GM21515 (cell line): ENCODE results near the gene JAK2.
"Not testable (repeated sequence)": the region's sequence is repeated elsewhere in the genome, so short reads cannot be mapped to it uniquely, and the experiment has no call there.

Experiments used
- ATAC-seq: cut with Tn5 transposase; IDR thresholded peaks from one replicate; pipeline ENCODE4 v1.9.1; 2021; ENCODE audit not compliant: unreplicated experiment

JAK2 gene

DNA sequence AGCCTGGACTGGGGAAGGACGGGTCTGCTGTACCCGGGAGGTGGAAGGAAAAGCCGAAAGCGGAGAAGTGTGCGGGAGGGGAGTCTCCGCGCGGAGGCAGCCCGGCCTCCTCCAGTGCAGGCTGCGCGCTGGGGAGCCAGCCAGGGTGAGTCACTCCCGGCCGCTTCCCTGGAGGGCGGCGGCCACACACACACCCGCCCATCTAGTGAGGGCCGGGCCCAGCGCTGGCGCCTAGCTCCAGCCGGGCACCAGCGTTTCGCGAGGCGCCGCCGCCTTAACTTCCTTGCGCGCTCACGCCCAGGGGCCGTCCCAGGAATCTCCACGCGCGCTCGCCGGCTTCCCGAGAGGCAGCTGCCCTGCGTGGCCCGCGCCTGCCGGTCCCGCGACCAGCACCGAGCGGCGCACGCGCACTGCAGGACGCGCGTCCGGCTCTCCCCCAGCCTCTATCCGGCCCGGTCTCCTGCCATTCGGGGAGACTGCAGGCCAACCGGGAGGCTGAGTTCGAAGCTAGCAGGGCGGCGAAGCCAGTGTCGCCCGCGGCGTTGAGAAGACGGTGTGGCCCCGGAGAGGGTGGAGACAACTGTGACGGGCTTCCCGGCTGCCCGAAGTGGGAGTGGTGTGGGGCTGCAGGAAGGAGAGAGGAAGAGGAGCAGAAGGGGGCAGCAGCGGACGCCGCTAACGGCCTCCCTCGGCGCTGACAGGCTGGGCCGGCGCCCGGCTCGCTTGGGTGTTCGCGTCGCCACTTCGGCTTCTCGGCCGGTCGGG is at the start of gene JAK2:
JAK2 (plus strand) TSS at position 652 of the 765 bp plus-strand sequence. CDS start 36,716 bp downstream, outside the sequence.
- ATAC-seq = peak; percentile 67

DNA sequence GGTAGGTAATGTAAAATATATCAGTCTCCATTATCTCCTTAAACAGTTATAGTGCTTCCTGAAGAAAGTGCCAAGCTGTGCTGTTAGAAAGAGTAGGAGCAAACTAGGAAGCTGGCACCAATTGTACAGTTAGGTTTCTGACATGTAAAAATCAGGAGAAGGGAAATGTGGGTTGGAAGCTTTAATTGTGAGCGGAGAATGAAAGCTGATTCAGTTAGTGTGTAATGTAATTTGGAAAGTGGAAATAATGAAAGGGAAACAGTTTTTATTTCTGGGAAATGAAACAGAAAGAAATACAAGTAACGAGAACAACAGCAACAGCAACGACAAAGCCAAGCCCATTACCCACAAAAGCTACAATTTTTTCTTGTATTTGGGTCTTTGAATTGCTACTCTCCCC is 48.8 kb upstream of the JAK2 start:
- ATAC-seq = no peak

DNA sequence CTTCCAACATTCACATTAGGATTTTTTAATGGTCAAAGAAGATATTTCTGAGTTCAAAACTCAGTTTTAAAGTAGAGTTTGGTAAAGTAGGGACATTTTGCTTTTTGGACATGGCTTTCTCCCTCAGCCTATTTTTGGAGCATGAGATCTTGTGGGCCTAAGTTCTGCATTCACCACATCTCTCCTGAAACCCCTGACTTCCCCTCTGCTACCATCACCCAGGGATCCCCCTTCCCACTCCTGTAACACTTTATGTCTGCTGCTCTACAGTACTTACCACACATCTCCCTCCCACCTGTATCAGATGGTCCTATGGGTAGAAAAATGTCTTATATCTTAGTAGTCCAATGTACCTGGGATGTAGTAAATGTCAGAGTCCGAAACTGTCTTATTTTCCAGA is 48.2 kb upstream of the JAK2 start:
- ATAC-seq = peak; percentile 50

DNA sequence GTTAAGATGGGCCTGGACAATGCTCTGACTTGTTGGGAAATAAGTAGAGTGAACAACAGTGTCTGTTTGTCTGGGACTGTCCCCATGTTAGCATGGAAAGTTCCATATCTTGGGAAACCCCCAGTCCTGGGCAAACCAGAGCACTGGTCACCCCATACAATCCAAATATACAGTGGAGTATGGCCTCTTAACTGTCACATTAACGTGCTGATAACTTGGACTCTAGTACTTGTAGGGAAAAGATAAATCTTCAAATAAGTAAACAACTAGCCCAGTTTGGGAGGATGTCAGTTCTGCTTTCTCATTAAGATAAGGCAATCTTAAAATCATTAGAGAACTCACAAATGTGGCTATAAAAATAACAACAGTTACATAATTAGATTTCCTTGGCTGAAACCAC is 47.6 kb upstream of the JAK2 start:
- ATAC-seq = no peak

DNA sequence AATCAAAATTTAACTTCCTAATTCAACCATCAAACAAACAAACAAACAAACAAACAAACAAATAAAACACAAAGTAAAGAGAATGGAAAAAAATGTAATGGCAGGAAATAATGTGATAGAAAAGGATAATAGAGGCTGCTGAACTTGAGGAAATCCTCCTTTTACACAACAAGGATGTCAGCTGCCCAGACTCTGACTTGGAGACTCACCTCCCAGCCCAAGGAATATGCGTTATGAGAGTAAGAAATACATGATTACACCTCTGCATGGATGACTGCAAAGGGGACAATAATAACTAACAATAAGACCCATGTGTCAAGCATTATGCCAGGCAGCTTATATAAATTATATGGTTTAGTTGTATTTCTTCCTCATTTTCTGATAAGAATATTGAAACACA is 46.6 kb upstream of the JAK2 start:
- ATAC-seq = no peak

DNA sequence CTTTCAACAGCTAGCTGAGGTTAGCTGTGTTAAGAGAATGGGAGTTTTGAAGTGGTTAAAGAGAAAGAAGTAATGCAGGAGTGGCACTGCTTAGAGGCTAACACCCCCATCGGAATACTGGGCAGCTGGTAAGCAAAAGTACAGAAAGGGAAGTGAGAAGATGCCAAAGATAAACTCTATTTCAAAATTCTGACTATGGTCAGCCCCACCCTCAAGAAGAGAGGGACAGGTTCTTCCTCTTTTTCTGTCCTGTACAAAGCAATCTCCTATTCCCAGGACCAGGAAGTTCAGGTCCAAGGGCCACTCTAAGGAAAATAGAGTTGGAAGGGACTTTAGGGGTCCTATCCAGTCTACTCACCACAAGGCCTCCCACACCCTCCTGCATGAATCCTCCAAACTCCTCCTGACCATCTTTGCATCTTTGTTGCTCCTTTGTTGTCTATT is 45.9 kb upstream of the JAK2 start:
- peak; percentile 81 for ATAC-seq

DNA sequence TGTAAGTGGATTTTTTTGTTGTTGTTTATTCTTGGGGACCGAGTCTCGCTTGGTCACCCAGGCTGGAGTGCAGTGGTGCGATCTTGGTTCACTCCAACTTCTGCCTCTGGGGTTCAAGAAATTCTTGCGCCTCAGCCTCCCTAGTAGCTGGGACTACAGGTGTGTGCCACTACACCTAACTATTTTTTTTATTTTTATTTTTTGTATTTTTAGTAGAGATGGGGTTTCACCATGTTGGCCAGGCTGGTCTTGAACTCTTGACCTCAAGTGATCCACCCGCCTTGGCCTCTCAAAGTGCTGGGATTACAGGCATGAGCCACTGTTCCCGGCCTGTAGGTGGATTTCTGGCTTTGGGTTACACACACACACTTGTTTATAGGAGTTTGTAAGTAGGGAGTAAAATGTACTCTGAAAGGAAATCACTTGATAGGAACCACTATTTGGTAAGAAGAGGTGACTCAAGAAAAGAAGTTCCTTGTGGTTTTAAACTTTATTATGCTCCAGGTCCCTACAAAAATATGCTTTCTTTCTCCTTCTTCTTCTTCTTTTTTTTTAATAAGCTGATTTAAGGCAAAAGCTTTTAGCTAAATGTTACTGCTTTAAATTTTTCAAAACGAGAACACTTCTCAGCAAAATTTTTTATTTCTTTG is 42.9 kb upstream of the JAK2 start:
- ATAC-seq = not testable (repeated sequence)

DNA sequence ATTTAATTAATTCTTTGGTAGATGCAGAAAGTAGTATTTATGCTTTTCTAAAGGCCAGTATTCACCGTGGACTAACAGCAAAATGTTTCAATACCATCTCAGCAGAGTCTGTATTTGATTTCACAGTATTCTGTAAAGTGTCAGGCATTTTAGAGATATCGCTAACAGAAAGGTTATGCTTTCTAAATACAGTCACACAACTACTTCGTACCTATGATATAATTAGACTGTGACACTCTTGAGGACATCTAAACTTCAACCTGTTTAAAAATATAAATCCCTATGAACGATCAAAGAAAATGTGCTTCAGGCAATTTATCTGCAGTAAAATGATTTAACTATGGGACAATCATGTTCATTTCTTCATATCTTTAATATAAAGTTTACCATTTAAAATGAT is 41.7 kb upstream of the JAK2 start:
- ATAC-seq = no peak

DNA sequence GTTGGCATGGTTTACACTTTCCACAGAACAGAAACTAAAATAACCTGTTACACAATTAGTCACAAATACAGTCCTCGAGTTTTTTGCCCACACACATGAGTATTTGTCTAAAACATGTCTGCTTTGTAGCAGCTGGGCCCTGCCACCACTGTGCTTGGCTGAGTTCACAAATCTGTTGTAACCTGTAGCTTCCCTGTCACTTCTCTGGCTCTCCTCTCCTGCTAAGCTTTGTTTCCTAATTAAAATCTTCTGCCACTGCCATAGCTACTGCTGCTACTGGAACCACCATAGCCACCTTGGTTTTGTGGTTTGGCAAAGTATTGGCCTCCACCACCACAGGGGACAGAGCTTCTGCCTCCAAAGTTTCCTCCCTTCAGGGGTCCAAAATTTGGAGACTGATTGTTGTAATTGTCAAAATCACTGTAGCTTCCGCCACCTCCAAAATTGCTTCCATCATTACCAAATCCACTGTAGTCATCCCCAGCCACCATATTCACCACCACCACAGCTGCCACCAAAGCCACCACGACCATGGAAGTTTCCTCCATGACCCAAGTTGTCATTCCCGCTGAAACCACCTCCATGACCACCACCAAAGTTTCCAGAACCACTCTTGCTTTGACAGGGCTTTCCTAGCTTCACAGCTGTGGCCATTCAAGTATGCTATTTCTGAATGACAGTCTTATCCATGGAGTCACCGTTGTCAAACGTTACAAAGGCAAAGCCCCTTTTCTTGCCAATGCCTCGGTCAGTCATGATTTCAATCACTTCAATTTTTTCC is 40.5 kb upstream of the JAK2 start:
- not testable (repeated sequence) for ATAC-seq

DNA sequence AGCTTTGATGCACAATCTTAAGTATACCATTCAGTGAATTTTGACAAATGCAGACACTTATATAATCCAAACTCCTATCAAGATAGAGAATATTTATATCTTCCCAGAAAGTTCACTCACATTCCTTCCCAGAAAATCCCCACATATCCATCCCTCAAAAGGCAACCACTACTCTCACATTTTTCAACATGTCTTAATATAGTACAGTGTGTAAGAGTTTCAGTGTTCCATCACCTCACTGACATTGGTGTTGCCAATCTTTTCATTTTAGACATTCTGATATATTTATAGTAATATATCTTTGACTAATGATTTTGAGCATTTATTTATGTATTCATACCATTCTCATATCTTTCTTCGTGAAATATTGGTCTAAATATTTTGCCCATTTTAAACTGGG is 38.1 kb upstream of the JAK2 start:
- no peak for ATAC-seq

DNA sequence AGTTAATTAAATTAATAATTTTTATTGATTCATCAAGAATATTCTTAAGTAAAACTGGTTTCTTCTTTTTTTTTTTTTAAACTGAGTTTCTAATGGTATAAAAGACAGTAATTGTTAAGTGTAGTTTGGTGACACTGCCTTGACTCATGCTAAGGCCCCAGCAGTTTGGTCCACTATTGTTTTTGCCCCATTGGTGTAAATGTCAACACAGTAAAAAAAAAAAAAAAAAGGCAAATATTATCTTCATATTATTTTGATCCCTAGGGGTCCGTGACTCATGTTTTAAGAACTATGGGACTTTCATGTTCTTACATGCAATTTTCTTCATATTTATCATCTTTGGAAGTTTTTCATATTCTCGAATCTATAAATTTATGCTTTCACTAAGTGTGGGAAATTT is 29.2 kb upstream of the JAK2 start:
- no peak for ATAC-seq

DNA sequence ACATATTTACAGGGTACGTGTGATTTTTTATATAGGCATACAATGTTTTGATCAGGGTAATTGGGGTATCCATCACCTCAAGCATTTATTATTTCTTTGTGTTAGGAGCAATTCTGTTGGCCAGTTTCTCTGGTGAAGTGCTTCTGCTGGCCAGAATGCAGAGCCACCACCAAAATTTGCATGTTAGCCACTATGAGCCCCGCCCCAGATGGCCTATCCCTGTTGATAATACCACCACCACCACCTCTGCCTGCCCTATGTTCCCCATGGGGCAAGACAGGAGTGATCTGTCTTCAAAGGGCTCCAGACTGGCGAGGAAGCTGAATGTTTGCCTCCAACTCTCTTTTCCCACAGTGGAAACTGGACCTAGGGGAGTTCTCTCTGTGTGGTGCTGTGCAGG is 26.0 kb upstream of the JAK2 start:
- no peak for ATAC-seq

DNA sequence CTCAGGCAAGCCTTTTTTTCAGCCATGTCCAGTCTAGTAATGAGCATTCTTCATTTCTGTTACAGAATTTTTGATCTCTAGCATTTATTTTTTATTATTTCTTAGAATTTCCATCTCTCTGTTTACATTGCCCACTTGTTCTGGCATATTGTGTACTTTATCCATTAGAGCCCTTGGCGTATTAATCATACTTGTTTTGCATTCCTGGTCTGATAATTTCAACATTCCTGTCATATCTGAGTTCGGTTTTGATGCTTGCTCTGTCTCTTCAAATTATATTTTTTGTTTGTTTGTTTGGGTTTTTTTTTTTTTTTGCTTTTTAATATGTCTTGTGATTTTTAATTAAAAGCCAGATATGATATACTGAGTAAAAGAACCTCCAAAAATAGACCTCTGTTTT is 23.0 kb upstream of the JAK2 start:
- no peak for ATAC-seq

DNA sequence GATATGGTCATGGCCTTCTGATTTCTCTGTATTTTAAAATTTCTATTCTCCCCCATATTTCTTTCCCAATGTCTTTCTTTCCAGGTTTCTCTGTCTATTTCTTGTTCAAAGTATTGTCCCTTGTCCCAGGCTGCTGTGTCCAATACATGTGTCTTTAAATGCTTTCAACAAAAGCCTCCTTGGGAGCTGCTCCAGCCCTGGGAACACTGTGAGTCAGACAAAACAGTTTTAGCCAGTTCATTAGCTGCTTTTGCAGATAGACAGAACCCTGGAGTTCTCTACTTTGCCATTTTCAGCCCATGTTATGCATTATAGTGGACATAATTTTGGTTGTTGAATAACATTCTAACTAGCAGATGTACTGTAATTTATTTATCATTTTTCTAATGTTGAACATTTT is 20.5 kb upstream of the JAK2 start:
- no peak for ATAC-seq

DNA sequence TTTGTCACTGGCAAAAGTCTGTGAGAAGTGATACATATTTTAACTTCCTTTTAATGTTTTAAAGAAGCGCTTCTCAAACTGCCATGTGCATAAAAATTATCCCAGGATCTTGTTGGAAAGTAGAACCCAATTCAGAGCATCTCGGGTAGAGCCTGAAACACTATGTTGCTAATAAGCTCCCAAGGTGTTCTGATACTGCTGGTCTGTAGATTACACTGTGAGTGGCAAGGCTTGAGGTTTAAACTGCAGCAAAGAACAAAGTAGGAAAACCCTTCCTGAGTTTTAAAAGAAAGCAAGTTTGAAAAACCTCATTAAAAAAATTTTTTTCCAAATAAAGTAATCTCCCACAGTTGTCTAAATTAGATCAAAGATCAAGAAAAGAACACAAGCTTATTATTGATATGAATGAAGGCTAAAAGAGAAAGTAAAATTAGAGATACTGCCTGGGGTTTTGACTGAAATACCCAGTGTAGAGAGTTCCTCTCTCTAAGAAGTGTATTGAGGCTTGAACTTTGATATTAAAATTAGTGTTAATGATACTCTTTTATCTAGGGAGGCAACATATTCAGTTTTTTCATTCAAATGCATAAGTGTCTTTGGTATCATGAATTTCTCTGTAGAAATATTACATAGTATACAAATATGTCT is 19.8 kb upstream of the JAK2 start:
- ATAC-seq = no peak

DNA sequence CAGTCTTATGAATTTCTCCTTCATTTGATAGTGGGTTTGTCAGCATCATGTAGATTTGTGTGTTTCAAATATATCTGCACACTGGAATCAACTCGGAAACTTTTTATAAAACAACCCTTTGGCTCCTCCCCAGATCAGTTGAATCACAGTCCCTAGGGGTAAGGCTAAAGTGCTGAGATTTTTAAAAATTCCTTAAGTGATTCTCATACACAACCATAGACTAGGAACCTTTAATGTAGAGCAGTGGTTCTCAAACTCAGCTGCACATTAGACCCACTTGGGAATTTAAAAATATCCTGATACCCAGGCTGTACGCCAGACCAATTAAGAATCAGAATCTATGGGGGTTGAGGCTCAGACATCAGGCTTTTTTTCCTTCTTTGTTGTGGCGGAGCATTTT is 17.5 kb upstream of the JAK2 start:
- no peak for ATAC-seq

DNA sequence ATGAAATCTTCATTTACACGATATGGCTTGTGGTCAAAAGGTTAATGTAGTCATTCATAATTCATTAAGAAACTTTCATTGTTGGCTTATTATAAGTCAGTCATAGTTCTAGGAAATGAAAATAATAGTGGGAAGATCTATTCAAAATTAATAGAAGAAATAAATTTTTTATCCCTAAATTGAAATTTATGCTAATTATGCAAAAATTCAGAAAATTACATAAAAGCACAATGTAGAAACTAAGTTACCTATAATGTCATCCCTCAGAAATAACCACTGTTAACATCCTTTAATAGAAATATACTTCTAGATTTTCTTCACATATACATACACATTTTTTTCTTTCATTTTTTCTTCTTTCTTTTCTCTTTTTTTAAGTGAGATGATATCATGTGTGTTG is 15.9 kb upstream of the JAK2 start:
- no peak for ATAC-seq

DNA sequence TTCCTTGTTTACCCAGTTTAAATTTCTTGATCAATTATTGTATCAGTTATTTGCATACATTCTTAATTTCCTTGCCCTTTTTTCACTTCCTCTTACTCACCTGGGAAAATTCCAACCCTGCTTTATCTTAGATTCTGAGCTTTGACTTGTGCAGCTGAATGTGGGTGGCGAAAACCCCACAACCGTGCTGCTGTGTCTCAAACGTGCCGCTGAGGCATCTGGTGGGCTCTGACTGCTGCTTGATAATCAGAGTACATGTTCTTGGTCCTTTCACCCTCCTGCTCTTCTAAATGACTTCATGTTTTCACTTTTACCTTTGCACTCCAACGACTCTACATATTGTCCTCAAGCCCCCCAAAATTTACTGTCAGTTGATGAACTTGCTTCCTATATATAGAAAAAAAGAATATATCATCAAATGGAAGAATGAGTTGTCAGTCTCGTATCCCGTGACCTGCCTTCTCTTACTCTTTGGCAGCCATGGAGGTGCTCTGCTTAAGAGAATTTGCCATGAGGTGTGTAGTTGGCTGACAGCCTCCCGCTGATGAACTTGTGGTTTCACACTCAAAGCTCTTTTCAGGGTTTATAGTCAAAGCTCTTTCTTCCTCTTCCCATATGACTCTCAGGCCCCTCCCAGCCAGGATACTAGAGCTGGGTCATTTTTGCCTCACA is 14.0 kb upstream of the JAK2 start:
- peak; percentile 88 for ATAC-seq

DNA sequence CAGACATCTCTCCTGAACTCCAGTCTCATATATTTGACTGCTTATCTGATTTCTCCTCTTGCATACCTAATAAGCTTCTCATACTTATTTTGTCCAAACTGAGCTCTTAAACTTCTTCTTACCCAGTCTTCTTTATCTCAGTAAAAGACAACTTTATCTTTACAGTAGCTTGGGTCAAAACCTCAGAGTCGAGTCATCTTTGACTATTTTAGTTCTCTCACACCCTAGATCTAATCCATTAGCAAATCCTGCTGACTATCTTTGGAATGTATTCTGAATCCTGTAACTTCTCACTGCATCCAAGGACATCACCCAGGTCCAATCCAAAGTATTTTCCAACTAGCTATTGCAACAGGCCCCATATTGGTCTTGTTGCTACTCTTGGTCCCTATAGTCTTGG is 11.8 kb upstream of the JAK2 start:
- no peak for ATAC-seq

DNA sequence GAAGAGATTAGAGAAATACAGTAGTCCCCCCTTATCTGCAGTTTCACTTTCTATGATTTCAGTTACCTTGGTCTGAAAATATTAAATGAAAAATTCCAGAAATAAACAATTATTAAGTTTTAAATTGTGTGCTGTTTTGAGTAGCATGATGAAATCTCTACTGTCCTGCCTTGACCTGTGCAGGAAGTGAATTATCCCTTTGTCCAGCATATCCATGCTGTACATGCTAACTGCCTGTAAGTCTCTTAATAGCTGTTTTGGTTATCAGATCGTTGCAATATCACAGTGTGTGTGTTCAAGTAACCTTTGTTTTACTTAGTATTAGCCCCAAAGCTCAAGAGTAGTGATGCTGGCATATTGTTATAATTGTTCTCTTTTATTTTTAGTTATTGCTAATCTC is 11.2 kb upstream of the JAK2 start:
- no peak for ATAC-seq

DNA sequence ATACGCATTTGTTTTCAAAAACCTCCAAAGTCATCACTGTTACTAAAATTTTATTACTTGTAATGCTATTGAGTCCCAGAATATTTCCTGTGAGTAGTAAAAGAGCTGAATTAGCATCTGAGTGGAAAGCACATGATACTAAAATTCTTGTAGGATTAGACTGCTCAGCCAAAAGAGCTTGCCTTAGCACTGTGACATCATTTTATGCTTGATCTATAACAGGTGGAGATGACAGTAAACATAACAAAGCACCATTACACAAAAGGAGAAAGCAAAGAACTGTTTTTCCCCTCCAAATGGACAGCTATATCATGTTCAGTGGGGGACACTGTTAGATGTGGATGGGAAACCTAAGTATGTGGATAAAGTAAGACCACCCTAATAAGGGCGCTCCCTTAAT is 5.8 kb upstream of the JAK2 start:
- no peak for ATAC-seq
